ENCODE data around the gene PHLPP1. TPM values are rescaled to one million over a fixed set of nuclear protein-coding genes. Genes with fewer than 3 reads are reported as not detected.
"Not testable (repeated sequence)": the region's sequence is repeated elsewhere in the genome, so short reads cannot be mapped to it uniquely, and the experiment has no call there.

Gene PHLPP1
- total RNA-seq, 1 experiment from 2014 or later = 28.0 TPM

- peaks cover 13% of the 10 kb centered on the region for H3K27me3 Mint-ChIP-seq (ENCODE audit: unreplicated experiment)
- H3K4me1 Mint-ChIP-seq (ENCODE audit: low read depth, unreplicated experiment) = no peaks in the 10 kb centered on the region
- H3K36me3 Mint-ChIP-seq (ENCODE audit: insufficient read depth, unreplicated experiment) = no peaks in the 10 kb centered on the region
- BruUV-seq (replicated peaks) = no TSS peak
- H3K9me3 Mint-ChIP-seq (ENCODE audit: low read depth, unreplicated experiment) = peaks cover 26% of the 10 kb centered on the region
- no peak overlapping the region for H3K4me3 Mint-ChIP-seq (ENCODE audit: low read depth, unreplicated experiment)
- H3K27ac Mint-ChIP-seq (ENCODE audit: unreplicated experiment) = no peak overlapping the region
- no peak for DNase-seq
- TF ChIP-seq, protein P1, sequence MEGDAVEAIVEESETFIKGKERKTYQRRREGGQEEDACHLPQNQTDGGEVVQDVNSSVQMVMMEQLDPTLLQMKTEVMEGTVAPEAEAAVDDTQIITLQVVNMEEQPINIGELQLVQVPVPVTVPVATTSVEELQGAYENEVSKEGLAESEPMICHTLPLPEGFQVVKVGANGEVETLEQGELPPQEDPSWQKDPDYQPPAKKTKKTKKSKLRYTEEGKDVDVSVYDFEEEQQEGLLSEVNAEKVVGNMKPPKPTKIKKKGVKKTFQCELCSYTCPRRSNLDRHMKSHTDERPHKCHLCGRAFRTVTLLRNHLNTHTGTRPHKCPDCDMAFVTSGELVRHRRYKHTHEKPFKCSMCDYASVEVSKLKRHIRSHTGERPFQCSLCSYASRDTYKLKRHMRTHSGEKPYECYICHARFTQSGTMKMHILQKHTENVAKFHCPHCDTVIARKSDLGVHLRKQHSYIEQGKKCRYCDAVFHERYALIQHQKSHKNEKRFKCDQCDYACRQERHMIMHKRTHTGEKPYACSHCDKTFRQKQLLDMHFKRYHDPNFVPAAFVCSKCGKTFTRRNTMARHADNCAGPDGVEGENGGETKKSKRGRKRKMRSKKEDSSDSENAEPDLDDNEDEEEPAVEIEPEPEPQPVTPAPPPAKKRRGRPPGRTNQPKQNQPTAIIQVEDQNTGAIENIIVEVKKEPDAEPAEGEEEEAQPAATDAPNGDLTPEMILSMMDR (IDR thresholded peaks at IDR 0.05; ENCODE audit: unreplicated experiment) = no peak
- CTCF ChIA-PET = no interaction called here
- intact Hi-C loops (cut with micrococcal nuclease; ENCODE audit: unreplicated experiment) = no loop called here
Observed at GRCh38 chr18:62690236-62690815, 25.0 kb upstream of the PHLPP1 start.

DNA sequence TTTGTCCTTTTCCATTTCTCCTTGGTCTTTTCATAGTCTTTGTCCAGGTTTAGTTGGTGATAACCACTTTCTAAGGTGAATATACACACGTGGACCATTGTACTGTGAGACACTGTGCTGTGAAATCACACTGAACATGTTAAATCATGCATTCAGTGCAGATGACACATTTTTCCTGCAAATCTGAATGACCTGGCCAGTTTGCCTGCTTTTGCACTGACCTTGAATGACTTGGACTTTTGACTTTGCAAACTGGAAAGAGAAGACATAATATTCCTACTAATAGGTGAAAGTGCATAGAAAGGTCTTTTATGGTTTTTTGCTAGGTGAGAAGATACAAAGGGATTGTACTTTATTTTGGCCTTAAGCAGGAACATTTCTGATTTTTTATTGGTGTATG is 21.7 kb upstream of the PHLPP1 start:
- peaks cover 13% of the 10 kb centered on the region for H3K27me3 Mint-ChIP-seq (ENCODE audit: unreplicated experiment)
- no TSS peak for BruUV-seq (replicated peaks)
- CTCF ChIA-PET = interaction anchor here (0.7 kb wide), 1 partner anchor 306 kb away, joined by 8 read pairs; no protein-coding TSS in a partner anchor
- no peaks in the 10 kb centered on the region for H3K4me1 Mint-ChIP-seq (ENCODE audit: low read depth, unreplicated experiment)
- no peaks in the 10 kb centered on the region for H3K36me3 Mint-ChIP-seq (ENCODE audit: insufficient read depth, unreplicated experiment)
- no peak overlapping the region for H3K4me3 Mint-ChIP-seq (ENCODE audit: low read depth, unreplicated experiment)
- H3K9me3 Mint-ChIP-seq (ENCODE audit: low read depth, unreplicated experiment) = peaks cover 18% of the 10 kb centered on the region
- no peak overlapping the region for H3K27ac Mint-ChIP-seq (ENCODE audit: unreplicated experiment)
- no peak for DNase-seq
- TF ChIP-seq, protein P1 (IDR thresholded peaks at IDR 0.05; ENCODE audit: unreplicated experiment) = no peak
- intact Hi-C loops (cut with micrococcal nuclease; ENCODE audit: unreplicated experiment) = no loop called here

DNA sequence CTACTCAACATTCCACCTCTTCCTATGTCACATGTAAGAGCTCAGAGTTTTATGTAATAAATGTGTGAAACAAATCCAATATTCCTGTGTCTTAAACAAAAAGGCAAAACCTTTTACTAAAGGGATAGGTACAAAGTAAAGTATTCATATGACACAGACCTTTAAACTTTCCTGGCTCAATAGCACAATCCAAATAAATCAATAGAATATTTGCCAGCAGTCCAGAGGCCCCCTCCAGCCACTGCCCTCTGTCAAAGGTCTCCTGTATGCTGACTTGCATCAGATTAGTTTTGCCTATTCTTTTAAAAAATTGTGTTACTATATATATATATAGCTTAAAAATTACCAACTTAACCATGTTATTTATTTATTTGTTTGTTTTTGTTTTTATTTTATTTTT is 17.7 kb upstream of the PHLPP1 start:
- no peak for DNase-seq
- H3K4me3 Mint-ChIP-seq (ENCODE audit: low read depth, unreplicated experiment) = no peak overlapping the region
- CTCF ChIA-PET = no interaction called here
- H3K27me3 Mint-ChIP-seq (ENCODE audit: unreplicated experiment) = no peaks in the 10 kb centered on the region
- H3K4me1 Mint-ChIP-seq (ENCODE audit: low read depth, unreplicated experiment) = no peaks in the 10 kb centered on the region
- H3K9me3 Mint-ChIP-seq (ENCODE audit: low read depth, unreplicated experiment) = peaks cover 7% of the 10 kb centered on the region
- H3K36me3 Mint-ChIP-seq (ENCODE audit: insufficient read depth, unreplicated experiment) = no peaks in the 10 kb centered on the region
- no peak overlapping the region for H3K27ac Mint-ChIP-seq (ENCODE audit: unreplicated experiment)
- intact Hi-C loops (cut with micrococcal nuclease; ENCODE audit: unreplicated experiment) = no loop called here
- BruUV-seq (replicated peaks) = no TSS peak
- TF ChIP-seq, protein P1 (IDR thresholded peaks at IDR 0.05; ENCODE audit: unreplicated experiment) = no peak

DNA sequence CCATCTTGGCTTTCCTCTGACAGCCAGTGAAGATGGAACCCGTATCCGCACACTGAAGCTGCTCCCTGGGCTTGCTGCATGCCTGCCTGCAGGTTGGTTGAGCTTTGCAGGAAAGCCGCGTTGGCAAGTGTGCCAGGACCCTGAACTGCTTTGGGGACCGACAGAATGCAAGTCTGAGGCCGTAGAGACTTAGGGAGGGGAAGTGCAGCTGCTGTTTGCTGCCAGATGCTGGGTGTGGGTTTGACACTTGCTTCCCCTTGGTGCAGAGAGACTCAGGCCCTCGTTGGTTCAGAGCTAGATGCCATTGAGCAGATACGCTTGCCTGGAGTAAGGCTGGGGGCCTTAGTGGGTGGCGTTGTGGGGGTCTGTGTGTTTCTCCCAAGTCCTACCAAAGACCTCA is 13.1 kb upstream of the PHLPP1 start:
- no peaks in the 10 kb centered on the region for H3K4me1 Mint-ChIP-seq (ENCODE audit: low read depth, unreplicated experiment)
- peaks cover 4% of the 10 kb centered on the region for H3K9me3 Mint-ChIP-seq (ENCODE audit: low read depth, unreplicated experiment)
- H3K4me3 Mint-ChIP-seq (ENCODE audit: low read depth, unreplicated experiment) = no peak overlapping the region
- intact Hi-C loops (cut with micrococcal nuclease; ENCODE audit: unreplicated experiment) = no loop called here
- no peak for DNase-seq
- TF ChIP-seq, protein P1 (IDR thresholded peaks at IDR 0.05; ENCODE audit: unreplicated experiment) = no peak
- BruUV-seq (replicated peaks) = no TSS peak
- H3K27ac Mint-ChIP-seq (ENCODE audit: unreplicated experiment) = no peak overlapping the region
- CTCF ChIA-PET = no interaction called here
- H3K27me3 Mint-ChIP-seq (ENCODE audit: unreplicated experiment) = no peaks in the 10 kb centered on the region
- no peaks in the 10 kb centered on the region for H3K36me3 Mint-ChIP-seq (ENCODE audit: insufficient read depth, unreplicated experiment)

DNA sequence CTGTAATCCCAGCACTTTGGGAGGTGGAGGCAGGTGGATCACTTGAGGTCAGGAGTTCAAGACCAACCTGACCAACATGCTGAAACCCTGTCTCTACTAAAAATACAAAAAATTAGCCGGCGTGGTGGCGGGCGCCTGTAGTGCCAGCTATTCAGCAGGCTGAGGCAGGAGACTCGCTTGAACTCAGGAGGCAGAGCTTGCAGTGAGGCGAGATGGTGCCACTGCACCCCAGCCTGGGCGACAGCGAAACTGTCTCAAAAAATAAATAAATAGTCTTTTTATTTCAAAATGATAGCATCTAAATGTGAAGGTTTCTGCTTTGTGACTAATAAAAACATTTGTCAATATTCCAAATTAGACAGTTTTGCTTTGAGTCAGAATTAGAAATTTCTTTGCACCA is 8.5 kb upstream of the PHLPP1 start:
- BruUV-seq (replicated peaks); CTCF ChIA-PET: not testable (repeated sequence)

GRCh38 chr18:62709908-62710307 is 5.4 kb upstream of the PHLPP1 start:
- H3K36me3 Mint-ChIP-seq (ENCODE audit: insufficient read depth, unreplicated experiment); BruUV-seq (replicated peaks); DNase-seq; H3K27ac Mint-ChIP-seq (ENCODE audit: unreplicated experiment); H3K9me3 Mint-ChIP-seq (ENCODE audit: low read depth, unreplicated experiment); CTCF ChIA-PET; H3K4me3 Mint-ChIP-seq (ENCODE audit: low read depth, unreplicated experiment); H3K27me3 Mint-ChIP-seq (ENCODE audit: unreplicated experiment); H3K4me1 Mint-ChIP-seq (ENCODE audit: low read depth, unreplicated experiment): not testable (repeated sequence)
- intact Hi-C loops (cut with micrococcal nuclease; ENCODE audit: unreplicated experiment) = loop anchor here (5.0 kb wide), 1 partner anchor 123 kb away; no protein-coding TSS in a partner anchor

More for the DNA sequence above, 8.5 kb upstream of the PHLPP1 start:
- DNase-seq; H3K4me3 Mint-ChIP-seq (ENCODE audit: low read depth, unreplicated experiment); H3K9me3 Mint-ChIP-seq (ENCODE audit: low read depth, unreplicated experiment); H3K36me3 Mint-ChIP-seq (ENCODE audit: insufficient read depth, unreplicated experiment); H3K27ac Mint-ChIP-seq (ENCODE audit: unreplicated experiment); H3K4me1 Mint-ChIP-seq (ENCODE audit: low read depth, unreplicated experiment); H3K27me3 Mint-ChIP-seq (ENCODE audit: unreplicated experiment): not testable (repeated sequence)
- intact Hi-C loops (cut with micrococcal nuclease; ENCODE audit: unreplicated experiment) = loop anchor here (5.0 kb wide), 1 partner anchor 120 kb away; no protein-coding TSS in a partner anchor

Measured in Calu3 (cell line).